ENCODE measurements around the gene PSMA6. TPM values are rescaled to one million over a fixed set of nuclear protein-coding genes. Genes with fewer than 3 reads are reported as not detected.

Gene PSMA6
- total and polyA plus RNA-seq, 2 of the 13 experiments (the other 11 are each of a cell fraction or from before 2014, with no cell fraction given) = 525 to 1,109 TPM

DNA sequence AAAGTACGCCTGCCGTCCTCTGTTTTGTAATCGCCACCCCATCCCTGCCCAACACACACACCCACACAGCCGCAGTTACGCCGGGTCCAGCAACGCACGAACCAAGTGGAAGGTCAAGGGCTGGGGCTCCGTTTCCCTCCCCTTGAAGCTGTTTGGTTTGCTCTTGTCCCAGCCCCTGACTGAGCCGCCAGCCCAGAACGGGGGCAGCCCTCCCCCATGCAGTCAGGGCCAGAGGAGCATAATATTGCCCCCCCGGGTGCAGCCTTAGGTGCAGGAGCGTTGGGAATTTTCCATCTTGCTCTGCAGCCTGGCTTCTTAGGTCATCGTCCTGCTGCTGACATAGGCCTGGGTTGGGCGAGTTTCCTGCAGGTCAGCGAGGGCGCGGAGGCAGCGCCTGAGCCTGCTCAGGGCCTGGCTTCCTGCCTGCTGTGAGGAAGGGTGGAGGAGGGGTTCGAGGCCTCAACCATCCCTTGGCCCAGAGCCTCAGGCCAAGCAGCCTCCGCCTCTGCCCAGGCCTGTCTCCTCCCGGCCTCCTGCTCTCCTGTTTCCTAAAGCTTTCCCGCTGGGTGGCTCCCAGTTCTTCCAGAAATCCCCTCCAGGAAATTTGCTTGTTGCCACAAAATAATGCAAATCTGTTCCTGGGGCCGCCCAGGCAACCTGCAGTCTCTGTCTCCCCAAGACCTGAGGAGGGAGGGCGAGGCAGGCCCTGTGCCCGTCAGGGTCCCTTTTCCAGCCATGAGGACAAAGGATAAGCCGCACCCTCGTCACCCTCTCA, 44.5 kb downstream of the PSMA6 start (continued):
- TF ChIP-seq ZBTB38 (CRISPR knock-in tag; IDR thresholded peaks at IDR 0.05) (peak; percentile 99), ARHGAP35 (CRISPR knock-in tag; IDR thresholded peaks at IDR 0.05; ENCODE audit: borderline replicate concordance) (peak; percentile 98), GTF2F1 (IDR thresholded peaks at IDR 0.05; ENCODE audit: low read length) (no peak), CAMTA2 (CRISPR knock-in tag; IDR thresholded peaks at IDR 0.05; ENCODE audit: borderline replicate concordance) (peak; percentile 59; the same call in 1 of the 2 replicates), KLF9 (CRISPR knock-in tag; IDR thresholded peaks at IDR 0.05; ENCODE audit: low read depth) (peak; percentile 77; the same call in 1 of the 2 replicates), JARID2 (CRISPR knock-in tag; IDR thresholded peaks at IDR 0.05; ENCODE audit: insufficient replicate concordance) (no peak), ZFP36L2 (CRISPR knock-in tag; IDR thresholded peaks at IDR 0.05) (no peak), BCL6 (CRISPR knock-in tag; IDR thresholded peaks at IDR 0.05) (peak; percentile 99), HNF4A (CRISPR knock-in tag; IDR thresholded peaks at IDR 0.05) (peak; percentile 98), GABPB1 (CRISPR knock-in tag; IDR thresholded peaks at IDR 0.05) (peak; percentile 92), MXD4 (CRISPR knock-in tag; IDR thresholded peaks at IDR 0.05) (peak; percentile 92), CEBPB (IDR thresholded peaks at IDR 0.05; ENCODE audit: borderline replicate concordance, low read depth, low read length) (peak; percentile 87), GATAD2A (CRISPR knock-in tag; IDR thresholded peaks at IDR 0.05) (peak; percentile 99), ZNF790 (CRISPR knock-in tag; IDR thresholded peaks at IDR 0.05; ENCODE audit: borderline replicate concordance) (no peak), ZNF660 (CRISPR knock-in tag; IDR thresholded peaks at IDR 0.05; ENCODE audit: borderline replicate concordance, low read depth) (peak; percentile 94; the same call in 1 of the 2 replicates), HOXA3 (CRISPR knock-in tag; IDR thresholded peaks at IDR 0.05) (peak; percentile 99), ZMAT3 (CRISPR knock-in tag; conservative IDR thresholded peaks at IDR 0.05) (no peak), CBX5 (CRISPR knock-in tag; IDR thresholded peaks at IDR 0.05; ENCODE audit: borderline replicate concordance) (peak; percentile 99), ZNF530 (CRISPR knock-in tag; IDR thresholded peaks at IDR 0.05; ENCODE audit: low read depth) (no peak), RBM39 (IDR thresholded peaks at IDR 0.05; ENCODE audit: low read depth, low read length, poor library complexity, severe bottlenecking) (peak; percentile 98), MBD4 (IDR thresholded peaks at IDR 0.05; ENCODE audit: borderline replicate concordance, low read length) (no peak), ELF1 (CRISPR knock-in tag; IDR thresholded peaks at IDR 0.05) (peak; percentile 84), PHF8 (CRISPR knock-in tag; IDR thresholded peaks at IDR 0.05) (peak; percentile 83), SIX4 (CRISPR knock-in tag; IDR thresholded peaks at IDR 0.05) (peak; percentile 90)
- TF ChIP-seq, protein P1, sequence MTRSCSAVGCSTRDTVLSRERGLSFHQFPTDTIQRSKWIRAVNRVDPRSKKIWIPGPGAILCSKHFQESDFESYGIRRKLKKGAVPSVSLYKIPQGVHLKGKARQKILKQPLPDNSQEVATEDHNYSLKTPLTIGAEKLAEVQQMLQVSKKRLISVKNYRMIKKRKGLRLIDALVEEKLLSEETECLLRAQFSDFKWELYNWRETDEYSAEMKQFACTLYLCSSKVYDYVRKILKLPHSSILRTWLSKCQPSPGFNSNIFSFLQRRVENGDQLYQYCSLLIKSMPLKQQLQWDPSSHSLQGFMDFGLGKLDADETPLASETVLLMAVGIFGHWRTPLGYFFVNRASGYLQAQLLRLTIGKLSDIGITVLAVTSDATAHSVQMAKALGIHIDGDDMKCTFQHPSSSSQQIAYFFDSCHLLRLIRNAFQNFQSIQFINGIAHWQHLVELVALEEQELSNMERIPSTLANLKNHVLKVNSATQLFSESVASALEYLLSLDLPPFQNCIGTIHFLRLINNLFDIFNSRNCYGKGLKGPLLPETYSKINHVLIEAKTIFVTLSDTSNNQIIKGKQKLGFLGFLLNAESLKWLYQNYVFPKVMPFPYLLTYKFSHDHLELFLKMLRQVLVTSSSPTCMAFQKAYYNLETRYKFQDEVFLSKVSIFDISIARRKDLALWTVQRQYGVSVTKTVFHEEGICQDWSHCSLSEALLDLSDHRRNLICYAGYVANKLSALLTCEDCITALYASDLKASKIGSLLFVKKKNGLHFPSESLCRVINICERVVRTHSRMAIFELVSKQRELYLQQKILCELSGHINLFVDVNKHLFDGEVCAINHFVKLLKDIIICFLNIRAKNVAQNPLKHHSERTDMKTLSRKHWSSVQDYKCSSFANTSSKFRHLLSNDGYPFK (CRISPR knock-in tag; IDR thresholded peaks at IDR 0.05; ENCODE audit: borderline replicate concordance) = peak; percentile 92
- TF ChIP-seq, protein P2, sequence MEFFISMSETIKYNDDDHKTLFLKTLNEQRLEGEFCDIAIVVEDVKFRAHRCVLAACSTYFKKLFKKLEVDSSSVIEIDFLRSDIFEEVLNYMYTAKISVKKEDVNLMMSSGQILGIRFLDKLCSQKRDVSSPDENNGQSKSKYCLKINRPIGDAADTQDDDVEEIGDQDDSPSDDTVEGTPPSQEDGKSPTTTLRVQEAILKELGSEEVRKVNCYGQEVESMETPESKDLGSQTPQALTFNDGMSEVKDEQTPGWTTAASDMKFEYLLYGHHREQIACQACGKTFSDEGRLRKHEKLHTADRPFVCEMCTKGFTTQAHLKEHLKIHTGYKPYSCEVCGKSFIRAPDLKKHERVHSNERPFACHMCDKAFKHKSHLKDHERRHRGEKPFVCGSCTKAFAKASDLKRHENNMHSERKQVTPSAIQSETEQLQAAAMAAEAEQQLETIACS (CRISPR knock-in tag; IDR thresholded peaks at IDR 0.05) = peak; percentile 17; the same call in 1 of the 2 replicates
- TF ChIP-seq, protein P3, sequence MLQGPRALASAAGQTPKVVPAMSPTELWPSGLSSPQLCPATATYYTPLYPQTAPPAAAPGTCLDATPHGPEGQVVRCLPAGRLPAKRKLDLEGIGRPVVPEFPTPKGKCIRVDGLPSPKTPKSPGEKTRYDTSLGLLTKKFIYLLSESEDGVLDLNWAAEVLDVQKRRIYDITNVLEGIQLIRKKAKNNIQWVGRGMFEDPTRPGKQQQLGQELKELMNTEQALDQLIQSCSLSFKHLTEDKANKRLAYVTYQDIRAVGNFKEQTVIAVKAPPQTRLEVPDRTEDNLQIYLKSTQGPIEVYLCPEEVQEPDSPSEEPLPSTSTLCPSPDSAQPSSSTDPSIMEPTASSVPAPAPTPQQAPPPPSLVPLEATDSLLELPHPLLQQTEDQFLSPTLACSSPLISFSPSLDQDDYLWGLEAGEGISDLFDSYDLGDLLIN (CRISPR knock-in tag; IDR thresholded peaks at IDR 0.05; ENCODE audit: borderline replicate concordance) = peak; percentile 91; the same call in 1 of the 2 replicates
